ENCODE measurements around the gene CDH4.

Gene CDH4

DNA sequence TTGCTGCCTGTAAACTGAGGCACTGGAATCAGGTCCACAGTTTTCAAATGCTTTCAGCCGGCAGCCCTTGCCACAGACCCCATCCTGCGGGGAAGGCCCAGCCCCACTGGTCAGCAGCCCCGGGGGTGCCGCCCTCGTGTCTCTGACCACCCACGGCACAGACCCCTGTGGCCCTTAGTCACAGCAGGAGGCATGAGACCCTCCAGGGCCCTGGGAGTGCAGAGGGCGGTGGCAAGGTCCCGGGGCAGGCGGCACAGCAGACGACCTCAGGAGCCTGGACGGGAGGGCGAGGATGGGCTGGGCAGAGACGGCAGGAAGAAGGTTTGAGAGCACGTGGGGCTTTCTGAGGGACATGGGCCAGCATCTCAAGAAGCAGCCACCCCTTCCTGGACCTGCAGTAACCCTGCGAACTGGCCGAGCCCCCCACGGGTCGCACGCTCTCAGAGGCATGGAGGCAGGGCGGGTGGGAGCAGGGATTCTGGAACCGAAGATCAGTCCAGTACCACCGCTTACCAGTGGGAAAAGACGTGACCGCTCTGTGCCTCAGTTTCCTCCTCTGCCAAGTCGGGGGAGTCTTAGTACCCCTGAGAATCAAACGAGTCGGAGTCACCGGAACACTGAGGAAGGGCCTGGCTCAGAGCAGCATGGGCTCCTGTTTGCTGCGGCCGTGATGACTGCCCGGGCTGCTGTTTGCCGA lies 672.9 kb downstream of the CDH4 start:
- Histone ChIP-seq H3K36me3 (ENCODE audit: control insufficient read depth in 1 of 2, insufficient read depth in 2 of 2, low read length in 2 of 2) (no peaks in the 10 kb centered on the region), H3K4me3 (ENCODE audit: low read depth in 1 of 2, low read length in 2 of 2) (no peak overlapping the region), H3K27ac (ENCODE audit: low read depth, low read length) (no peak overlapping the region), H3K9ac (ENCODE audit: low read depth in 1 of 2, low read length in 2 of 2) (no peak overlapping the region), H3K27me3 (ENCODE audit: control insufficient read depth in 1 of 2, insufficient read depth in 2 of 2, low read length in 2 of 2) (no peaks in the 10 kb centered on the region), H3K9me3 (ENCODE audit: control insufficient read depth in 1 of 2, low read length in 2 of 2) (peaks cover 0 to 10% of the 10 kb centered on the region in 2 donors), H3K4me1 (ENCODE audit: control insufficient read depth in 1 of 2, insufficient read depth in 2 of 2, low read length in 2 of 2) (no peaks in the 10 kb centered on the region)

DNA sequence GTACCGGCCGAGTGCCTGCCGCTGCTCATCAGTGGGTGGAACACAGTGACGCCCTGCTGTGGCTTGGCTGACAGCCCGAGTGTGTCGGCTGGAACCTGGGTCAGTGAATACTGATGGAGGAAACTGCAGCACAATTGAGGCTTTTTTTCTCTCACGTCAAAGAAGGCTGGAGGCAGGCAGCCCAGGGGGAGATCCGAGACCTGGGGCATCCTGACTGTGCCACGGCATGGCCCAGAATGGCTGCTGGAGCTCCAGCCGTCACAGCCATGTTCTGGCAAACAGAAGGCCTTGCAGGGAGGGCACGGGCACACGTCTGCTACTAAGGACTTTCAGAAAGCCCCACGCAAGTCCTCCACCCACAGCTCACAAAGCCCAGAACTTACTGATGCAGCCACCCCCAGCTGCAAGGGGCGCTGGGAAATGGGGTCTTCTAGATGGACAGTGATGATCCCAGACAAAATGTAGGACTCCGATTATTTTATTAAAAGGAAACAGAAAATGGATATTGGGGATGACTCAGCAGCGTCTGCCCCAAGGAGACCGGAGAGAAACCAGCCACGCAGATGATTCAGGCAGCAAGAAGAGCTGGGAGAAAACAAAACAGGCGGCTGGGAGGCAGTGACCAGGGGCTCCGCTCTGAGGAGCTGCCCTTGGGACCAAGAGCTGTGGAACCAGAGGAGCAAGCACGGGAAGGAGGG lies 673.6 kb downstream of the CDH4 start:
- H3K4me3 ChIP-seq (ENCODE audit: low read depth in 1 of 2, low read length in 2 of 2): no peak overlapping the region
- peaks cover 0 to 4% of the 10 kb centered on the region in 2 donors for H3K9me3 ChIP-seq (ENCODE audit: control insufficient read depth in 1 of 2, low read length in 2 of 2)
- H3K36me3 ChIP-seq (ENCODE audit: control insufficient read depth in 1 of 2, insufficient read depth in 2 of 2, low read length in 2 of 2): no peaks in the 10 kb centered on the region
- no peak overlapping the region for H3K27ac ChIP-seq (ENCODE audit: low read depth, low read length)
- no peaks in the 10 kb centered on the region for H3K4me1 ChIP-seq (ENCODE audit: control insufficient read depth in 1 of 2, insufficient read depth in 2 of 2, low read length in 2 of 2)
- no peak overlapping the region for H3K9ac ChIP-seq (ENCODE audit: low read depth in 1 of 2, low read length in 2 of 2)
- no peaks in the 10 kb centered on the region for H3K27me3 ChIP-seq (ENCODE audit: control insufficient read depth in 1 of 2, insufficient read depth in 2 of 2, low read length in 2 of 2)

DNA sequence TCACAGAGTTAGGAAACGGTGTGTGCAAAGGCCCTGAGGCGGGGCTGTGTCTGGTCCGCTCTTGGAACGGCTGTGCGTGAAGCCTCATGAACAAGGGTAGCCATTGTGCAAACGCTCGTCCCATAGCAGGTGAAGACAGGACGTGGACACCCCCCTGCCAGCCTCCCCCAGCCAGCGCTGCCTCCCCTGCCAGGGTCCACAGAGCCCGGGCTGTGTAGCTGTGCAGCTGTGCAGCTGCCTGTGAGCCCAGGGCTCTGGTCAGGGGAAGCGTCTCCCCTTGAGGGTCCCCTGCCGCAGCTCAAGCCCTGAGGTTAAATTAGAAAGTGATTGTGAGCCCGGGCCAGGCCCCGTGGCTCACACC lies 674.2 kb downstream of the CDH4 start:
- Histone ChIP-seq H3K27me3 (ENCODE audit: control insufficient read depth in 1 of 2, insufficient read depth in 2 of 2, low read length in 2 of 2) (no peaks in the 10 kb centered on the region), H3K27ac (ENCODE audit: low read depth, low read length) (no peak overlapping the region), H3K9ac (ENCODE audit: low read depth in 1 of 2, low read length in 2 of 2) (no peak overlapping the region), H3K9me3 (ENCODE audit: control insufficient read depth in 1 of 2, low read length in 2 of 2) (no peaks in the 10 kb centered on the region), H3K4me1 (ENCODE audit: control insufficient read depth in 1 of 2, insufficient read depth in 2 of 2, low read length in 2 of 2) (no peaks in the 10 kb centered on the region), H3K4me3 (ENCODE audit: low read depth in 1 of 2, low read length in 2 of 2) (no peak overlapping the region), H3K36me3 (ENCODE audit: control insufficient read depth in 1 of 2, insufficient read depth in 2 of 2, low read length in 2 of 2) (no peaks in the 10 kb centered on the region)

DNA sequence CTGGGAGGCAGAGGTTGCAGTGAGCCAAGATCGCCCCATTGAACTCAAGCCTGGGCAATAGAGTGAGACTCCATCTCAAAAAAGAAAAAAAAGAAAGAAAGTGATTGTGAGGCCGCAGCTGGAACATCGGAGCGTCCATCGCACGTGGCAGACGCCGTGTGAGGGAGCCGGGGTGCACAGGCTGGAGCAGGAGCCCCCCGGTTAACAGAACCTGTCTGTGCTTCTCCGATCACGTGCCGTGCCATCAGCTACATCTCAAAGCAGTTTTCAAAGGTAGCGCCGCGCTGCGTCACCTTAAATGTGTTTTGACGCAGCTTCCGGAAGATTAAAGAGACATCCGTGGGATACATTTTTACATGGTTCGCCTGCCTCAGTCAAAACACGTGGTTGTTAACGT lies 674.7 kb downstream of the CDH4 start:
- Histone ChIP-seq H3K4me3 (ENCODE audit: low read depth in 1 of 2, low read length in 2 of 2) (no peak overlapping the region), H3K9me3 (ENCODE audit: control insufficient read depth in 1 of 2, low read length in 2 of 2) (no peaks in the 10 kb centered on the region), H3K27ac (ENCODE audit: low read depth, low read length) (no peak overlapping the region), H3K9ac (ENCODE audit: low read depth in 1 of 2, low read length in 2 of 2) (no peak overlapping the region), H3K36me3 (ENCODE audit: control insufficient read depth in 1 of 2, insufficient read depth in 2 of 2, low read length in 2 of 2) (no peaks in the 10 kb centered on the region), H3K4me1 (ENCODE audit: control insufficient read depth in 1 of 2, insufficient read depth in 2 of 2, low read length in 2 of 2) (no peaks in the 10 kb centered on the region), H3K27me3 (ENCODE audit: control insufficient read depth in 1 of 2, insufficient read depth in 2 of 2, low read length in 2 of 2) (no peaks in the 10 kb centered on the region)

DNA sequence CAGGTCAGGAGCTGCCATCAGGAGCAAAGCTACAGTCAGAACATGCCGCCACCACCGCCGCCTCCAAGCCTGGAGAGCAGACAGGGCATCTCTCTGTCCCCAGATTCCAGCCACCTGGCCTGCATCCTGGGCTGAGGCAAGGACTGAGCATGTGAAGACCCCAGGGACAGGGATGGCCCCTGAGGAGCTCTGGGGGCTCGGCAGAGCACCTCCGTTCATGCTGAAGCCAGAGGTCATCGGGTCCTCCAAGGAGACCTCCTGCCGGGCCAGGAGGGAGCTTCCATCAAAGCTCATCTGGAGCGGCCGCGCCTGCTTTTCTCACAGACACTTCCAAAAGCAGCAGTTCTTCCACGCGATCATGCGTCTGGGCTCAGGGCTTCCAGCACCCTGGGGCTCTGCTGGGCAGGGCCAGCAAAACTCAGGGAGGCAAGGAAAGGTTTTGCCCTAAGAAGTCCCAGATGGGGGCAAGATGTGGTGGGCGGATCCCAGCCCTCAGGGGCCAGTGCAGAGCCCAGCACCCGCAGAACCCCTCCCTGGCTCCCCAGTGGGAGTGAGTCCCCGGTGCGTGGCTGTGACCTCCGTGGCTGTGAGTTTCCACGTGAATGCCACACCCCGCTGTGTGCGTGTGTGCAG lies 675.2 kb downstream of the CDH4 start:
- H3K9ac ChIP-seq (ENCODE audit: low read depth in 1 of 2, low read length in 2 of 2): no peak overlapping the region
- H3K4me1 ChIP-seq (ENCODE audit: control insufficient read depth in 1 of 2, insufficient read depth in 2 of 2, low read length in 2 of 2): no peaks in the 10 kb centered on the region
- no peaks in the 10 kb centered on the region for H3K27me3 ChIP-seq (ENCODE audit: control insufficient read depth in 1 of 2, insufficient read depth in 2 of 2, low read length in 2 of 2)
- no peaks in the 10 kb centered on the region for H3K36me3 ChIP-seq (ENCODE audit: control insufficient read depth in 1 of 2, insufficient read depth in 2 of 2, low read length in 2 of 2)
- no peaks in the 10 kb centered on the region for H3K9me3 ChIP-seq (ENCODE audit: control insufficient read depth in 1 of 2, low read length in 2 of 2)
- H3K27ac ChIP-seq (ENCODE audit: low read depth, low read length): no peak overlapping the region
- H3K4me3 ChIP-seq (ENCODE audit: low read depth in 1 of 2, low read length in 2 of 2): no peak overlapping the region

DNA sequence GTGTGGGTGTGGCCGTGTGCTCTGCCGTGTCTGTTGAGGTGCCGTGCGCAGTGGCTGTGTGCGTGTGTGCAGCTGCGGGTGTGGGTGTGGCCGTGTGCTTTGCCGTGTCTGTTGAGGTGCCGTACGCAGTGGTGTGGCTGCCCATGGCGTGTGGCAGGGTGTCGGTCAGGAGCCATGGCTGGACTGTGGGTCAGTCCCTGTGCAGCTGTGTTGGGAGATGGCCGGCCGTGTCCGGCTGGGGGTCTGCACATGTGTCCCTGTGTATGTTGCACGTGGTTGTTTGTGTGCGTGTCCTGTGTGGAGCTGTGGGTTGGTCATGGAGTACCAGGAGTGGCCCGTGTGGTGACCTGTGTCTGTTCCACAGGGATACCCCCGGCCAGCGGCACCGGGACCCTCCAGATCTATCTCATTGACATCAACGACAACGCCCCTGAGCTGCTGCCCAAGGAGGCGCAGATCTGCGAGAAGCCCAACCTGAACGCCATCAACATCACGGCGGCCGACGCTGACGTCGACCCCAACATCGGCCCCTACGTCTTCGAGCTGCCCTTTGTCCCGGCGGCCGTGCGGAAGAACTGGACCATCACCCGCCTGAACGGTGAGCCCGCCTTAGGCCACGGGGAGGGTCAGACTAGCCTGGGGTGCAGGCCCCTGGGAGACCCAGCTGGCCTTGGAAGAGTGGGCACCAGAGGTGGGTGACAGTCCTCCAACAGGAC lies 675.9 kb downstream of the CDH4 start:
- H3K9me3 ChIP-seq (ENCODE audit: control insufficient read depth in 1 of 2, low read length in 2 of 2): no peaks in the 10 kb centered on the region
- H3K36me3 ChIP-seq (ENCODE audit: control insufficient read depth in 1 of 2, insufficient read depth in 2 of 2, low read length in 2 of 2): no peaks in the 10 kb centered on the region
- H3K9ac ChIP-seq (ENCODE audit: low read depth in 1 of 2, low read length in 2 of 2): no peak overlapping the region
- H3K27me3 ChIP-seq (ENCODE audit: control insufficient read depth in 1 of 2, insufficient read depth in 2 of 2, low read length in 2 of 2): no peaks in the 10 kb centered on the region
- no peaks in the 10 kb centered on the region for H3K4me1 ChIP-seq (ENCODE audit: control insufficient read depth in 1 of 2, insufficient read depth in 2 of 2, low read length in 2 of 2)
- no peak overlapping the region for H3K4me3 ChIP-seq (ENCODE audit: low read depth in 1 of 2, low read length in 2 of 2)
- no peak overlapping the region for H3K27ac ChIP-seq (ENCODE audit: low read depth, low read length)

DNA sequence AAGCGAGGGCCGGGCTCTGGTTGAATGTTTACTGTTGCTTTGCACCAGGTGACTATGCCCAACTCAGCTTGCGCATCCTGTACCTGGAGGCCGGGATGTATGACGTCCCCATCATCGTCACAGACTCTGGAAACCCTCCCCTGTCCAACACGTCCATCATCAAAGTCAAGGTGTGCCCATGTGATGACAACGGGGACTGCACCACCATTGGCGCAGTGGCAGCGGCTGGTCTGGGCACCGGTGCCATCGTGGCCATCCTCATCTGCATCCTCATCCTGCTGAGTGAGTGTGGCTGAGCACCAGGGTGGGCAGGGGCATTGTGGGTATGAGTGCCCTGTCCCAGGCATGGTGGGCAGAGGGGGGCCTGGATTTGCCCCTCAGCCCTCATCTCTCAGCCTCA lies 677.5 kb downstream of the CDH4 start:
- Histone ChIP-seq H3K9me3 (ENCODE audit: control insufficient read depth in 1 of 2, low read length in 2 of 2) (no peaks in the 10 kb centered on the region), H3K4me3 (ENCODE audit: low read depth in 1 of 2, low read length in 2 of 2) (no peak overlapping the region), H3K36me3 (ENCODE audit: control insufficient read depth in 1 of 2, insufficient read depth in 2 of 2, low read length in 2 of 2) (no peaks in the 10 kb centered on the region), H3K27ac (ENCODE audit: low read depth, low read length) (no peak overlapping the region), H3K27me3 (ENCODE audit: control insufficient read depth in 1 of 2, insufficient read depth in 2 of 2, low read length in 2 of 2) (no peaks in the 10 kb centered on the region), H3K9ac (ENCODE audit: low read depth in 1 of 2, low read length in 2 of 2) (no peak overlapping the region), H3K4me1 (ENCODE audit: control insufficient read depth in 1 of 2, insufficient read depth in 2 of 2, low read length in 2 of 2) (no peaks in the 10 kb centered on the region)

DNA sequence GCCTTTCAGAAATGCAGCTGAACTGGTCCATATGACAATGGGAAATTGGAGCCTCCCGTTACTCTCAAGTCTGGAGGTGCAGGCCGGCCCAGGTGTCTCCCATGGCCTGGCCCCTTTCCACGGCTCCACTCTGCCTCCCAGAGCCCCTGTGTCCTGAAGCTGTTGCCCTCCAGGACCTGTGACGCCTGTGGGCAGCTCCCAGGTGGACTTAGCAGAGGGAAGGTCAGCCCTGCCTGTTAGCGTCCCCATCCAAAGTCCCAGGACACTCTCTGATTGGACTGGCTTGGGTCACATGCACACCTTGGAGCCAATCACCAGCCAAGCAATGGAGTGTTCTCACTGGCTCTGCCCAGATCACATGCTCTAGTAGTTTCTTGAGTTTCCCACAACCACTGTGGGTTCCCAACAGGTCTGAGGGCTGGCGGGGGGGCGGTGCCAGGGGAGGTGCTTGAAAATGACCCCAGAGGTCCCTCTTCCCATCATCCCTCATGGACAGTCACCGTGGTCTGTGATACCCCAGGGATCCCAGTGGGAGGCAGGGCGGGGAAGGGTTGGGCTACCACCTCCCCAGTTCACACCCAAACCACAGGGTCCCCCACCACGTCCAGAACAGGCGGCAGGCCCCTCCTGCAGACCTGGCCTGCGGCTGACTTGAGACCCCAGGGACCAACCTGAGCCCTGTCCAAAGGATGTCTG lies 678.1 kb downstream of the CDH4 start:
- H3K9ac ChIP-seq (ENCODE audit: low read depth in 1 of 2, low read length in 2 of 2): no peak overlapping the region
- no peaks in the 10 kb centered on the region for H3K4me1 ChIP-seq (ENCODE audit: control insufficient read depth in 1 of 2, insufficient read depth in 2 of 2, low read length in 2 of 2)
- H3K27ac ChIP-seq (ENCODE audit: low read depth, low read length): no peak overlapping the region
- no peaks in the 10 kb centered on the region for H3K9me3 ChIP-seq (ENCODE audit: control insufficient read depth in 1 of 2, low read length in 2 of 2)
- H3K36me3 ChIP-seq (ENCODE audit: control insufficient read depth in 1 of 2, insufficient read depth in 2 of 2, low read length in 2 of 2): no peaks in the 10 kb centered on the region
- H3K27me3 ChIP-seq (ENCODE audit: control insufficient read depth in 1 of 2, insufficient read depth in 2 of 2, low read length in 2 of 2): no peaks in the 10 kb centered on the region
- H3K4me3 ChIP-seq (ENCODE audit: low read depth in 1 of 2, low read length in 2 of 2): no peak overlapping the region

DNA sequence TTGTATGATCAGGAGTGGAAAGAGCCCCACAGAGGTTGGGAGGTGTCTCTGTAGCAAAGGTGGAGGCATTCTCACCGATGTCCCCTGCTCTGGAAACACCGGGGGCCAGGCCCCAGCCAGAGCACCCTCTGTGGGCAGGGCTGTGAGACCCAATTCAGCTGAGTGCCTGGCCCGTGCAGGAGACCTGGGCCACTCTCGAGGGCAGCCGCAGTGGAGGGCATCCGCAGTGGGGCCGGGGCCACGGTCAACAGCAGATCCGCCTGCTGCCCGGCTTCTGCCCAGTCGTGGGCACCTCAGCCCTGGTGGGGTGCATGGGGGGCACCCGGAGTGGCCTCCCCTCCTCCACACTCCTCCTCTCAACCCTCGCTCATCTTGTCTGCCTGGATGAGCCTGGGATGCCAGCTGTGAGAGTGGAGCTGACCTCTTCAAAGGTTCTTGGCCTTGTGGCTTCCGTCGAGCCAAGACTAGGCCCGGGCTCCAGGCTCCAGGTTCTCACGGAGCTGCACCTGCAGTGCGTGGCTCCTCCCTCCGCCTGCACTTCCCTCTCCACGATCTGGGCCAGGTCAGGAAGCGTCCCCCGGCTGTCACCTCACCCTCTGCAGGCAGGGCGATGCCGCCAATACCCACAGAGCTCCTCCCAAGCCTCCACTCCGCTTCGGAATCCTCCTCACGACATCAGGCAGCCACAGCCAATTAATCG lies 678.9 kb downstream of the CDH4 start:
- H3K9me3 ChIP-seq (ENCODE audit: control insufficient read depth in 1 of 2, low read length in 2 of 2): no peaks in the 10 kb centered on the region
- no peaks in the 10 kb centered on the region for H3K36me3 ChIP-seq (ENCODE audit: control insufficient read depth in 1 of 2, insufficient read depth in 2 of 2, low read length in 2 of 2)
- H3K9ac ChIP-seq (ENCODE audit: low read depth in 1 of 2, low read length in 2 of 2): no peak overlapping the region

More for the DNA sequence above, 678.9 kb downstream of the CDH4 start:
- no peaks in the 10 kb centered on the region for H3K4me1 ChIP-seq (ENCODE audit: control insufficient read depth in 1 of 2, insufficient read depth in 2 of 2, low read length in 2 of 2)
- no peak overlapping the region for H3K27ac ChIP-seq (ENCODE audit: low read depth, low read length)
- no peaks in the 10 kb centered on the region for H3K27me3 ChIP-seq (ENCODE audit: control insufficient read depth in 1 of 2, insufficient read depth in 2 of 2, low read length in 2 of 2)
- H3K4me3 ChIP-seq (ENCODE audit: low read depth in 1 of 2, low read length in 2 of 2): no peak overlapping the region
